NCI-H748 (cell line): Measurements from ENCODE around the gene AFAP1.
A peak's percentile ranks its signal among the peaks of the same experiment; 100 is the strongest.
"Not testable (repeated sequence)": the region's sequence is repeated elsewhere in the genome, so short reads cannot be mapped to it uniquely, and the experiment has no call there.

Experiments used
- DNase-seq: peaks from one replicate; lab custom pipeline; 2025; ENCODE audit not compliant: unreplicated experiment; lab: John Stamatoyannopoulos, UW

The AFAP1 gene

DNA sequence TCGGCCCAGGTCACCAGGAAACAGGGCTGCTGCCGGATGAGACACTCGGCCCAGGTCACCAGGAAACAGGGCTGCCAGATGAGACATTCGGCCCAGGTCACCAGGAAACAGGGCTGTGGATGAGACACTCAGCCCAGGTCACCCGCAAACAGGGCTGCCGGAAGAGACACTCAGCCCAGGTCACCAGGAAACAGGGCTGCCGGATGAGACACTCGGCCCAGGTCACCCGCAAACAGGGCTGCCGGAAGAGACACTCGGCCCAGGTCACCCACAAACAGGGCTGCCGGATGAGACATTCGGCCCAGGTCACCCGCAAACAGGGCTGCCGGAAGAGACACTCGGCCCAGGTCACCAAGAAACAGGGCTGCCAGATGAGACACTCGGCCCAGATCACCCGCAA is 21.5 kb downstream of the AFAP1 start:
- not testable (repeated sequence) for DNase-seq

DNA sequence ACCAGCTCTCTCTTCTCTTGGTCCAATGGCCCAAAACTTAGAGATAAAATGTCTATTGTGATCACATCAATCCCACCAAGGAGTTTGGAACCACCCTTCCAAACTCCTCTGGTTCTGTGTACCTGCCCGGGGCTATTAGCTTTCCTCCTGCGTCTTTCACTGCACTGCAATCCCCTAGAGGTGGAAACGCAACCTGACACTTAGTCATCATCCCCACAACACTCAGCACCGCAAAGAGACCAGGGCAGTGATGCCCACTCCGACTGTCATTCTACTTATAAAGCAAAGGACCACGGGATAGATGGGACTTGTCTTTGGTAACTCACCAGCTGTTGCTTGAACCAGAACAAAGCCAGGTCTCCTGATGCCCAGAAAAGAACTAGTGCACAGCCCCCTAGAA is 22.0 kb downstream of the AFAP1 start:
- peak; percentile 27 for DNase-seq

DNA sequence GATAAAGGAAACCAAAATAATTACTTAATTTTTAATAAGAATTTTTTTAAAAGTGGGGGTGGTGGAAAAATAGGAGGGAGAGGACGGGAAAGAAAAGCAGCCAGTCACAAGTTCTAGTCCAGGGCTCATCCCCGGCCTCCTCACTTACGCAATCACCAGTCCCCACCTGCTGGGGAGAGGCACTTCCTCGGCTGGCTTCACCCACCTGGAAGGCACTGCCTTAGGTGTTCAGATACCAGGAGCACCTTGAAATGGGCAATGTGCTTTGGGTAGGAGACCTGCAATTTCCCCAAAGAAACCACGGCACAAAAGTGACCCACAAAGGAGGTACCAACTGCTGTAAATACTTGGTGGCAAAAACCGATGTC is 23.8 kb downstream of the AFAP1 start:
- no peak for DNase-seq

DNA sequence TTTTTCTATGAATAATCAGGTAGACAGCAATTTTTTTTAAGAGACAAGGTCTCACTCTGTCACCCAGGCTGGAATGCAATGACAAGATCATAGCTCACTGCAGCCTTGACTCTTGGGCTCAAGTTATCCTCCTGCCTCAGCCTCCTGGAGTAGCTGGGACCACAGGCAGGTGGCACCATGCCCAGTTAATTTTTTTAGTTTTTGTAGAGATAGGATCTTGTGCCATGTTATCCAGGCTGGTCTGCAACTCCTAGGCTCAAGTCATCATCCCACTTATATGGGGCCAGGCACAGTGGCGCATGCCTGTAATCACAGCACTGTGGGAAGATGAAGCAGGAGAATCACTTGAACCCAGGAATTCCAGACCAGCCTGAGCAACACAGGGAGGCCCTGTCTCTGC is 26.8 kb downstream of the AFAP1 start:
- DNase-seq = no peak

DNA sequence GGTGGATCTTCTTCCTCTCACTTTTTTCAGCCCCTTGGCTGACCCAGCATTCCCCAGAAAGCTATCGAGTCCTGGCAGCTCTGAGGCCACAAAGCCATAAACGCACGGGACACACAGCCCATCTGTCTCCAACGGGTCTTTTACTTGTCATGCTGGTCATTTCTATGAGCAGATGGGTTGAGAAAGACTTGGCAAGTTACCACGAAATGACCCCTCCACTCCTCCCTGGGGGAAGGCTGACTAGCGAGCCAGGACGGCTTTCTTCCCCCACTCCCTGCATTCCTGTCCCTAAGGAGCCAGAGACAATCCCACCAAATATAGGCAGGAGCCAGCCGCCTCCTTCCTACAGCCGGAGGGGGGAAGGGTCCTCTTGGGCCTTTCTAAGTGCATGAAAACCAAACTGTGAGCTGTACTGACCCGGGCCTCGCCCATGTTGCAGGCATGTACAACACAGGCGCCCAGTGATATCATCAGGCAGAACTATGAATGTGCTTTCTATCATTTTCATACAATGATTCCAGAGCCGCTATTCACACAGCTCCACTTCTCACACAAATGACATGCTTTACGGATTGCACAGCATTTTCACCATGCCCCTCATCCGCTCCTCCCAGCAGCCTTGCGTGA is 28.6 kb downstream of the AFAP1 start:
- no peak for DNase-seq

DNA sequence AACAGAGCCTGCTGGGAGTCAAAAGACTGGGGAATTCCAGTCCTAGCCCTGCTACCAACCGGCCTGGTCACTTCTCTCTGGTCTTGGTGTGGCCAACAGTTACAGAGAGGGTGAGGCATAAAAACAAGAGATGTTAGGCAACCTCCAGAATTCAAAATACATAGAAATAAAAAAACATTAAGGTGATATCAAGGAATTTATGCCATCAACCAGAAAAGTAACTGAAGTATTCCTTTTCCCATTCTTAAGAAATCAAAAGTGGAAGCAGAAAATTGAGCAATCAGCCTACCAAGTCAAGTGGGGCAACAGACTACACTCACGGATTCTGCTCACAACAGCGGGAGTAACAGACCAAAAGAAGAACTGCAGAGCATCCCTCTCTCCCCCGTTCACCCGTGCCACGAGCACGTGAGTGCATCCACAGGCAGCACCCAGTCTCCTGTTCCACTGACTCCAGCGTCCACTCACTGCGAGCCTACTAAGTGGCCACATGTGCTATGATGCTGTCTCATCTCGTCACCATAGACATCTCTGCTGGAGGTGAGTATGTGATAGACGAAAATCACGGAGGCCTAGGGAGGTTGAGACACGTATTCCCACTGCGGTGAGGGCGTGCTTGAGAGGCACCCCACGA is 29.3 kb downstream of the AFAP1 start:
- DNase-seq = no peak

DNA sequence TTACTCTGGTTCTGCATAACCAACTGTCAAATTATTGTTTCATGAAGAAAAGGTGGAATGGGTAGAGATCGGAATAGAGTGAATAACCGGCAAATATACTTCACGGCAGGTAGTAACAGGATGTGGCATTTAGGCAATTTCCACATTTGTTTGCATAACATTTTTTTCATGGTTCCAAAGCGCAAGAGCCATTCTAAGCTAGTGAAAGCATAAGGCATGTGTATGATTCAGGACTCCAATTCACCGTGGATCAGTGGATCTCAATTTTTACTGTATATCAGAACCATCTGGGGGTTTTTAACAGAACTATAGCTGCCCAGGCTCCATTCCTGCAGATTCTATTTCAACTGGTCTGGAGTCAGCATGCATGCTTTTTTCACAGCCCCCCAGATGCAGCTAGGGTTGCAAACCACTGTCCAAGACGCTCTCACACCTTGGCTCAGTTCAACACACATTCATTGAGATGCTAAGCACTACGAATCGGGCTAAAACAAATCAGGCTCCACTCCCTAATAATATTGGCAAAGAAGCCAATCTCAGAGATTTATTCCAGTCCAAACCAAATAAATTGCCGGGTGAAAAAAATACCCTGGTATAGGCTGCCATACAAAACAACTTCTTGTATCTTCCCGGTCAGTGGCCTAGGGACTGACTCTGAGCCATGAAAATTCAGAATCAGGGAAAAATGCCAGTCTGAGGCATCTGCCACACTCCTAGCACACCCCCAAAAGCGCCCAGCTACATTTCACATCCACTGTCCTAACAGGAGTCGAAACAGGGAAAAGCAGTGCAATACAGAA is 30.0 kb downstream of the AFAP1 start:
- DNase-seq = no peak

DNA sequence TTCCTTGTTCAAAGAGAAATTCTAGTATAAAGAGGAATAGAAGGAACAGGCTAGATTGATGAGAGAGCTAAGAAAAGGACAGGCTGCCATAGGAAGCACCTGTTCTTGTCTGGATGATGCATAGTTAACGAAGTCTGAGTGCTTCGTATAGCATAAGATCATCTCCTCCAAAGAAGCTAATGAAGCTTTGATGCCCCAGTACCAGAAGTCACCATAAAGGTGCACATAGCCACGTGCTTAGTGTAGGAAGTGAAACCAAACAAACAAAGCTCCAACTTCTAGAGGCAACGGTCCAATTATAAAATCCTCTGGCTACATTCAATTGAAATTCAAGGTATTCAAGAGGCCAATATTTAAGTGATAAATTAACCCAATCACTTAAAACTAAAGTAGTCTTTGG is 31.0 kb downstream of the AFAP1 start:
- DNase-seq = no peak

DNA sequence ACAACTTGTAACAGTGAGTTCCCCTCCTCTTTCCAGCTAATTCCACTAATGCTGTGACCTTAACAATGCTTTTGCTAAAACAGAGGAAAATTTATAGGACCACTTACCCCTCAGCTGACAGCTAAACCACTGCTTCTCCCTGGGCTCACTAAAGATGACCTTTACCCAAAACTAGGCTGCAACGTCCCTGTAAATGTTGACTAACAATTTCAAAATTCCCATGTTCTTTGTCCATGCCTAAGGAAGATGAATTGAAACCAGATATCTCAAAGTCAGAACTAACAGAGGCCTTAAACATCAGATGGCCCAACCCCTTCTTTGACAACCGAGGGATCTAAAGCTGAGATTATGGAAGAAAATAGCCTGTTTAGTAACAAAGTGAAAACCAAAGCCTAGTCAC is 32.5 kb downstream of the AFAP1 start:
- DNase-seq = no peak

DNA sequence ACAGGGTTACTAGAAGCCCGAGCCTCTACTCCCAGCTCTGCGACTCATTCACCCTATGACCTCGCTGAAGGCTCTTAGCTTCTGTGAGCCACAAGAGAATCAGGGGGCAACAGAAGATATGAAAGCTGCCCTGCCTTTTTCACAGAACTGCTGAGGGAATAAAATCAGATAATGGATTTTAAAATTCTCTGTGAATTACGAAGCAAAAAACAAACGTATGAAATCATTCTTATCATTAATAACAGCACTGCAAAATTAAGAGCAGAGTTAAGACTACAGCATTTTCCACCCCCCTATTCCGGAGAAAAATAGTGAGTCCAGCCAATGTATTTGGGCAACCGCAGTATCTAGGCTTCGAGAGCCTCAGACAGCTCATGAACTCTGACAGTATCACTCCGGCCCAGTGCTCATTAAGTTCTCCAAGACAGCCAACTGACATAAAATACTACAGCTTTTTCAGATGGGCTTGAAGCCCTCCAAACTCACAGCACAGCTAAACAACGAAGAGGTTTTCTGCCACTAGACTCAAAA is 33.4 kb downstream of the AFAP1 start:
- DNase-seq = no peak

DNA sequence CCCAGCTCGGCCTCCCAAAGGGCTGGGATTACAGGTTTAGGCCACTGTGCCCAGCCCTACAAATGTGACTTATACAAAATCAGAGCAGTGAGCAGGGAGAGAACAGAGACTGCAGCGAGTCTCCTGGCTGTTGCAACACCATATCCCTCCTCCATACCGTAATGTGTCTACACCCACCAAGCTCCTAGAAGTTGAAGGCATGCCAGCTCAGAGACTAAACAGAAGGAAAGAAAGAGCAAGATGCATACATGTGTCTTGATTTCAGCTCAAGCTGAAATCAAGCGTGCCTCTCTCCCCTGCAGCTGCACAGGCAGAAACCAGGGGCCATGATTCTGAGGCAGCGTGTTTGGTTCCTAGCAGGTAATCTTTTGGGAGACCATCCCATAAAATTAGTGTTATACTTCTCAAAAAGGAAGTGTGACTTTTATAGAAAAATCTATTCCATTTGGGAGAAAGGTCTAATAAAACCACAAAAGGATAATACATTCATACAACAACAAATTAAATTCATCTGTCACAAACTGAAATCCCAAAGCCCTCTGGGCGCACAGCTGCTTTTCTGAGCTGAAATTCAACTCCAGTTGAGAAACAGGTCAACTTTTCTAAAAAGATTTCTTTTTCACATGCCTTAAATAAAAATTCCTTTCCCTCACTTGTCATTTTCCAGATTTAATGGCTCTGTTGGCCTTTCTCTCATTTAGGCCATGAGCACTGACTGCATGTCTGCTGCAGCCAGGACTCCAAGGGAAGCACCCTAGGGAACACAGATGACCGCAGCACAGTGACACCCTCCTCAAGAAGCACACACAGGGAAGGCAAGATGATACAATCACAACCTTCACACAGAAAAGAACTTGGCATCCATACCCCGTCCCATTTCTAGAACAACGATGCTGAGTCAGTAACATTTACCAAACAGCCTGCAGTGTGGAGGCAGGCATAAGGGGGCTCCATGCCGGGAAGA is 34.4 kb downstream of the AFAP1 start:
- no peak for DNase-seq

DNA sequence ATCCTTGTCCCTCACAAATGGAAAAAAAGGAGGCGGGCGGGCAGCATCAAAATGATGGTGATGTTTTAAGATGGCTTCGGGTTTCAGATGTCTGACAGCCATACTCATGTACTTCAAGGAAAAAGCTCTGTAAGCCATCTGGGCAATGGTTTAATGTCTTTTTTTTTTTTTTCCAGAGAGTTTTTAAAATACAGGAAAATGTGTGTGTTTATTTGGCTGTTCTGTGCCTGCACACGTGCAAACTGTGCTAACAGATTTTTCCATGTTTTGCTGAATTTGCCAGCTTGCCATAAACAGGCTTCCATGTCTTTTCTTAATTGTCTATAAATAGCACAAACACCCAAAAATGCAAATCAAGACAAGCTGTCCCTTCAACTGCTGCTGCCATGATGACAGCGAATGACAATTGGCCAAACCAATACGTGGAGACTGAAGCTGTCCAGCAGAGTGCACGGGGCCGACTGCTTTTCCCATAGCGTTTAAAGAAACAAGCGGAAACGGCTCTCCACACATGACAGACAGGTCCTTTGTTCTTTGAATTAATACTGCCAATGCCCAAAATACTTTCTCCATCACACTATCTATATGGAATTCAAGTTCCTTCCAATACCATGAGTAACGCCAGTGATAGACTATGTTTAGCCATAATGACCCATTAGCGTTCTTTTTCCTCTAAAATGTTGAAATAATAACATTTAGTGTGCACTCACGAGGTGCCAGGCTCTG is 35.7 kb downstream of the AFAP1 start:
- peak; percentile 15 for DNase-seq

DNA sequence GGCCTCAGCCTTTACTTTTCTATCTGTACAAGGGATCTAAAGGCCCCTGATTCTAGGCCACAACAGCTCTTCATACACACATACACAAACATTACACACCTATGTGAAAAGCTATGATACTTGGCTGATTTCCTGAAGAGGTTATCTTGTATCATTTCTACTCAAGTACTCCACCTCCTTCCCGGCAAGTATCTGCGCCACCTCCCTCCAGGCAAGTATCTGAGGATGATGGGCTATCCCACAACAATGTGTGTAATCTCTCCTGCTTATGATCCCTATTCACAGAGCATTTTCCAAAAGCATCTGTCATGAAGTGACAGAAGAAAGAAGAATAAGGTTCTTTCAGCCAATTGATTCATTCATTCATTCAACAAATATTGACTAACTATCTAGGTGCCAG is 36.8 kb downstream of the AFAP1 start:
- peak; percentile 39 for DNase-seq

DNA sequence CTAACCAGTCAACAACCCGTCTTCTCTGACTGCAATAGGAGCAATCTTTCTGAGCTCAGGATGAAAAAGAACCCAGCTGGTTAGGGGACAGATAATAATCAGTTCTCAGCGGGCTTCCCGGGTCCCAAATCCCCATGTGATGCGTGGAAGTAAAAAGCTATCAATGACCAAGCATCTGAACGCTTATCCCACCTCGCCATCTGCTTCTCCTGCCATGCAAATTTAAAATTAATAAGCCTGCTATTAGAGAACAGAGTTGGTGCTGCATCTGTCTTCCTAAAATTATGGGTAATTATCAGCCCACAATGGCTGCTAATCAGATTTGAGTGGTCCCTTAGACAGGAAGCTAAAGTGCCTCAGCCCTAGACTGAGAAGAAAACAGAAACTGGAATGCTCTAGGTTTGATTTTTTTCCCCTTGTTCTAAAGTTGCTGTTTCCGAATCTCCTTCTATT is 37.5 kb downstream of the AFAP1 start:
- DNase-seq = peak; percentile 87

DNA sequence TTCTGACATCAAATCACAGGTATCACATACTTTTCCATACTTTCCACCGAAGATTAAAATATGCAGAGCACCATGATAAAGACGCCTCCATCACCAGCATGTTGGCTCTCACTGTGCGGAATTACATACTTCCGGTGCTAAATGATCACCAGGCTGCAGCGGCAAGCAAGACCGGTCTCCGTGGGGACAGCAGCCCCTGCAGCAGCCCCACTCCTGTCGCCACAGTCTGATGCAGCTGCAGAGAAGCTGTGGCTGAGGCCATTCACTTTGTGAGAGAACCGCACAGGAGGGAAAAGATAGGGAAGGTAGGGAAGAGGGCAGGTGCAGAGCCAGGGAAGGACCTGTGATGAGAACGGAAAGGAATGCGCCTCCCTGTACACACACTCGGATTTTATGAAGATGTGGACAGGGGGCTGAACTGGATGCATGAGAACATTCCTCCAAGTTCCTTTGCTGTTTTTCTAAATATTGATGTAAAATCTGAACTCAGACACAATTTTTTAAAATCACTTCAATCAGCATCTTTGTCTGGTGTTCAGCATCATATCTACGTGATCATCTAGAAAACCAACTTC is 38.3 kb downstream of the AFAP1 start:
- peak; percentile 85 for DNase-seq

DNA sequence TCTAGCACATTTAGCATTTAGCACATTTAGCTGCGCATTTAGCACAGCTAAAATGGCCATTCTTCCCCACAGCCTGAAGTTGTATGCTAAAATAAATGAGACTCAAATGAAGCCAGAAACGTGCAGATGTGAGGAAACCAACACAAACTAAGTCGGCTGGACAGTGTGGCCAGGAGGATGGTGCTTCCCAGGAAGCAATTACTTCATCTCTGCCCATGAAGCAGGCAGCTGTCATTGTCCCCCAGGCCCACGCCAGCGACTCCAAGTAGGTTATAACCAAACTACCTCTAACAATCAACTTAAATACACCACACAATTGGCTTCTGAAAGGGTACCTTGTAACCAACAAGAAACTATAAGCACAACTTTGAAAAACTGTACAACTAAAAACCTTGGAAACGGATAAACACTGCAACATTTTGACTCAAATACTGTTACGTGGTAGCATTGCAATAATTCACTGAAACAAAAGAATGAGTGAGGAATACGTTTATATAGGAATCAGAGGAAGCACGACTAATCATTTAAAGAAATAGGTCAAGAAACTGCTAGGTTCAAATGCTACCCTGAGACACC is 39.2 kb downstream of the AFAP1 start:
- DNase-seq = peak; percentile 44

DNA sequence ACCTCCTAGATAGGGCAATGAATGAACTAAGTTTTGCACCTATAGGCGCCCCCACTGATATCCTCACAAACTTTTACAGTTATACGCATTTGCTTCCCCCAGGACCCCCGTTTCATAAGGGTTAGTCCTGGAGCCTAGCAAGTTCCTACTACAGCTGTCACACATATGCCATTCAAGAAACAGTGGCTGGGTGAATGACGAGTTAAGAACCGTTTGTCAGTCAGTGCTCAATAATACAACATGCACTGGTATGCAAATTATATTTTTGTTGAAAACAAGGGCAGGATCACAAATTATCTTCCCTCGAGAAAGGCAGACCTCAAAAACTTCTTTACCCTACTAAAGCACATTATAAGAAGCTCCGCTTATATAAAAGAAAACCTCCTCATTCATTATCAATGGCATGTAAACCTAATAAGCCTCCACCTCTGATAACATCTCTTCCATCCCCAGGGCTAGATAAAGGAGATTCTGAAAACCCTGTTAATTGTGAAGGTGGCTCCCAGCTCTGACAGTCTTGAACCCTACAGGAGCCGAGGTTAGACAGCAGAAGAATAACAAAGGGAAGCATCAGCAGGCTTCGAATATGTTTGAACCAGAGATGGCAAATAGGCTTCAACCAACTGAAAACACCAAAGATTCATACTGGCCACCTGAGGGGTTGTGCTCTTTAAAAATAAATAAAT is 40.3 kb downstream of the AFAP1 start:
- DNase-seq = no peak

DNA sequence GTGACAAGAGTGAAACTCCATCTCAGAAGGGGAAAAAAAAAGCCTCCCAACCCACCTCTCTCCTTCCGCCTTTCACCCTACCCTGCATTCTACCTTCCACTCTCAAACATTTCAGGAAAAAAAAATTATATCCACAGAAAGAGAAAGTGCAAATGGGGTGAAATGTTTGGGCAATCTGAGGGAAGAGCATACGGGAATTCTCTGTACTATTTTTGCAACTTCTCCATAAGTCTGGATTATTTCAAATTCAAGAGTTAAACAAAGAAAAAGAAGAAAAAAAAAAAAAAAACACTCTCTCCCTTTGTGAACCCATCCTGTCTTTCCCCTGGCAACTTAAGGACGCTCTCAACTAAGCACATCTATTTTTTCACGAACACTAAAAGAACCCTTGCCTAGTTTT is 41.3 kb downstream of the AFAP1 start:
- no peak for DNase-seq

DNA sequence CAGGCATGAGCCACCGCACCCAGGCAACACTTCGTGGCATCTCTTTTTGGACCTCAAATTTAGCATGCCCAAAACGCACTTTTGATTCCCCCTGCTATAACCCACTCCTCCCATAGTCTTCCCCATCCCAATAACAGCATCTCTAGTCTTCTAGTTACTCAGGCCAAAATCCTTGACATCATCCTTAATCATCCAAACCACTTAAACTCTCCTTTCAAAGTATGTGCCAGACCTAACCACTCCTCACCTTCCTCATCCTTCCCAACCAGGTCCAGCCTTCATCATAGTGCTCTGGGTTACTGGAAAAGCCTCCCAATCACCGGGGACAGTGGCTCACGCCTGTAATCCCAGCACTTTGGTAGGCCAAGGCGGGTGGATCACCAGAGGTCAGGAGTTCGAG is 41.9 kb downstream of the AFAP1 start:
- no peak for DNase-seq
